Inflammatory macrophage (primary cell): ENCODE results near the gene MAML3.
"Not testable (repeated sequence)": the region's sequence is repeated elsewhere in the genome, so short reads cannot be mapped to it uniquely, and the experiment has no call there.

Experiments
- DNase-seq, 2 donors: peaks; one replicate each; pipeline ENCODE4 v3.0.0-alpha.2; 2020 to 2022

Gene MAML3

DNA sequence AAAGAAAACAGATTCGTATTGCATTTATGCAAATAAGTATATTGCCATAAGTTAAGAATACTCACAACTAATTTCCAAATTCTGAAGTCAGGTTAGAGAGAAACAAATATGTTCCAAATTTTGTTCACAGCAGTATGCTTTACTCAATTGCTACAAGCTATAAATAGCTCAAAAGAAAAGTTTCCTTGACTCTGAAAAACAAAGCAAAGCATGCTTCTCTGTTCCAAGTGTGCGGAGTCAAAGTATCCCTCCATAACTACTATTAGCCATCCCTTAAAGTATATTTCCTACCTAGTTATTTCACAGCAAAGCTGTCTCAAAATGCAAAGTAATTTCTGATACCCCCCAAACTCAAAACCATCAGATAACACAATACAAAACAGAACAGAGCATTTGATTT, 441.1 kb downstream of the MAML3 start:
- DNase-seq: no peak

DNA sequence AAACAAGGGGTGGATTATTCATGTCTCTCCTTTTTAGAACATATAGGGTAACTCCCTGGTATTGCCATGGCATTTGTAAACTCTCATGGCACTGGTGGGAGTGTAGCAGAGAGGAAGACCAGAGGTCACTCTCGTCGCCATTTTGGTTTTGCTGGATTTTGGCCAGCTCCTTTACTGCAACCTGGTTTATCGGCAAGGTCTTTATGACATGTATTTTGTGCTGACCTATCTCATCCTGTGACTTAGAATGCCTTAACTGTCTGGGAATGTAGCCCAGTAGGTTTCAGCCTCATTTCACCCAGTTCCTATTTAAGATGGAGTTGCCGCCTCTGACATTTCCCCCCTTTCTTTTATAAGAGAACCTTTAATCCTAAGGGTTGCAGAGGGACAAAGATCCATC, 442.5 kb downstream of the MAML3 start:
- DNase-seq: no peak

DNA sequence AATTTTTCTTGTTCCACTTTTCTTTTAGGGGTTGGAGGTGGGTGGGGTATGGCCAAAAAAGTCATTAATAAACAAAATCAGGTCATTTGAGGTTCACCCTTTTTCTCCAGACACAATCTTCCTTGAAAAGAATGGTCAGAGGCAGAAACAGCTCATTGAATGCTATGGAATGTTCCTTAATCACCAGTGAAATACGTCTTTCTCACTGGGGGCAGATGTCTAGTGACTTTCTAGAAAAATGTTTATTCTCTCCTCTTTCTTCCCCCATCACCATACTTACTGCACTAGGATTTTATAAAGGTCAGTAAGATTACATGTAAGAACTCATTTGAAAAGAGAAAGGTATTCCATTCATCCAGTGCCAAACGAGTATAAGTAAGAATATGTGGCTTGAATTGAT, 443.9 kb downstream of the MAML3 start:
- DNase-seq: no peak

DNA sequence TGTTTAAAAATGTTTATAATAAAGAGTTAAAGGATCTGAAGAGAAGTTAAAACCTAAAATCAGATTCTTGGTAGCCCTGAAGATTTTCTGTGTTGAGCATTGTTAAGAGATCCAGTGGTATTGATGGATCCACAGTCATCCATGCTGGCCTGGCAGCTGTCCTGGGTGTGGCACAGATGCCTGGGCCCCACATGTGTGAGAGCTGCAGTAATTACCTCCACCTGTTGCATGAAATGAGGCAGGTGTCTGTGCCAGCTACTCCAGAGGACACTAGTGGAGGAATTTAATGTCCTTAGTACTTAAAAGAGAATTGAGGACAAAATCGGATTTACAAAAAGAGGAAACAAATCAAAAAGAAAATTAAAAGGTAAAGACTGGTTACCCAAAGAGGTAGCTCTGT, 444.3 kb downstream of the MAML3 start:
- DNase-seq: no peak

DNA sequence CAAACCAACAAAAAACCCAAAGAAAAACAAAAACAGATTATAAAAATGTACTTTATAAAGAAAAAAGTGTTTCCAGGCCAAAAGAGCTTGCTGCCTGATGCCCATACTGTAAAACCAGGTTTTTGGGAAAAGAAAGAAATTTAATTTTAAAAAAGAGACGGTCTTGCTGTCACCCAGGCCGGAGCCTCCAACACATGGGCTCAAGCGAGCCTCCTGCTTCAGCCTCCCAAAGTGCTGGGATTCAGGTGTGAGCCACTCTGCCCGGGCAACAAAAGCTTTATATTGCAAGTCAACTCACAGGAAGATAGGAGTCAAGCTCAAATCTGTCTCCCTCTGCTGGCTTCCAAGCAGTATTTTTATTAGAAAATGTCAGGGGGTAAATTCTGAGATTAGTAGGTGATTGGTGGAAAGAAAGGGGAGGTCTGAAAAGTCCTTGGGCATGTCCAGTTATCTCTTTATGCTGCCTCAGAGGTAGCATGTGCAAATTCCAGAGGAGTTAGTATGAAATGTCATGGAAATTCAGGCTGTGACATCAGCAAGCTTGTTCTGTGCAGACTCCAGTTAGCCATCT, 449.0 kb downstream of the MAML3 start:
- DNase-seq: peak in 1 of 2 donors; percentile 15

DNA sequence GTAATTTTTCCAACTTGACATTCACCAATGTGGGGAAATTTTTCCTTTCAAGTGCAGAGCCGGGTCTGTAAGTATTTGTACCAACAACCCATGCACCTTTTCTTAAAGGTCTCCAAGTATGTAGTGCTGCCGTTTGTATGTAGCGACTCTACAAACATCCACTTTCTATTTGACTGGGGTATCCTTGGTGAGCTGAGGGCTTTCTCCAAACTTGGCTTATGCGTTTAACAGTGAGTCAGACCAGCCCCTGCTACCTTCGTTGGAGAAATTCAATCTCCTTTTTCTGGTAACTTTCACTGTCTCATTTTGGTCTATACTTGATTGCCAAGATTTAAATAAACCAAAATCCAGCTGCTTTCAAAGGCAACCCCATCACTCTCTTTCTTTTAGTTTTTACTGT, 453.4 kb downstream of the MAML3 start:
- no peak for DNase-seq

DNA sequence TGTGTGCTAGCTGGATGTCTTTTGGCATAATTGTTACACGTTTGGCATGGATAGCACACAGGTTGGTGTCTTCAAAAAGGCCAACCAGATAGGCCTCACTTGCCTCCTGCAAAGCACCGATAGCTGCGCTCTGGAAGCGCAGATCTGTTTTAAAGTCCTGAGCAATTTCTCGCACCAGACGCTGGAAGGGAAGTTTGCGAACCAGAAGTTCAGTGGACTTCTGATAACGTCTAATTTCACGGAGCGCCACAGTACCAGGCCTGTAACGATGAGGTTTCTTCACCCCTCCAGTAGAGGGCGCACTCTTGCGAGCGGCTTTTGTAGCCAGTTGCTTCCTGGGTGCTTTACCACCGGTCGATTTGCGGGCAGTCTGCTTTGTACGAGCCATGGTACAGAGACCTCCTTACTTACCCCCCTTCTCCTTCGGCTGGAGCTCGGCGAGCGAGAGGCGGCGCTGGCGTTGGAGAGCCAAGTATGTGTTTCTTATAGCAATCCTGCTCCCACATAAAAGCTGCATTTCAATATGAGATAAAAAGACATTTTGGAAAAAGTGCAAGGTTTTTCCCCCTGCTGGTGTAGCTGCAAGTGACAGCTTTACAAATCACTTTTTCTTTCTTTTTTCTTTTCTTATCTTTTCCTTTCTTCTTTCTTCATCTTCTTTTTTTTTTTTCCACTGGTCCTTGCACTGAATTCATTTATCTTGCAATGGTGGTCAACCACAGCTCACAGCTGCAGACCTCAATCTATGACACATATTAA, 455.6 kb downstream of the MAML3 start:
- DNase-seq: not testable (repeated sequence)

DNA sequence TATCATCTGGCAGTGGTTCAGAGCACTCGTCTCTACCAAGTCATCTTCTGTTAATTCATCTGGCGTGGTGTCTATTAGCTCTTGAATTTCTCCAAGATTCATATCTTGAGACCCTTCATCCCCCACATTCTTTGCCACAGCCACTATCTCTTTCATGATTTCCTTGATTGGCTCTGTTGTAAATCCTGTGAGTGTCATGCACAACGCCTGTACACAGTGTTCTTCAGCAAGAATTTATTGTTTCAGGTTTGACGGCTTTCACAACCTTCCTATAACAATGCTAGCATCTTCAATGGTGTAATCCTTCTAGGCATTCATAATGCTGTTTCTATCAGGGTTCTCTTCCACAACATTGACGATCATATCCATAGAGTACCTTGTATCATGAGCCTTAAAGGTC, 457.5 kb downstream of the MAML3 start:
- DNase-seq: no peak

DNA sequence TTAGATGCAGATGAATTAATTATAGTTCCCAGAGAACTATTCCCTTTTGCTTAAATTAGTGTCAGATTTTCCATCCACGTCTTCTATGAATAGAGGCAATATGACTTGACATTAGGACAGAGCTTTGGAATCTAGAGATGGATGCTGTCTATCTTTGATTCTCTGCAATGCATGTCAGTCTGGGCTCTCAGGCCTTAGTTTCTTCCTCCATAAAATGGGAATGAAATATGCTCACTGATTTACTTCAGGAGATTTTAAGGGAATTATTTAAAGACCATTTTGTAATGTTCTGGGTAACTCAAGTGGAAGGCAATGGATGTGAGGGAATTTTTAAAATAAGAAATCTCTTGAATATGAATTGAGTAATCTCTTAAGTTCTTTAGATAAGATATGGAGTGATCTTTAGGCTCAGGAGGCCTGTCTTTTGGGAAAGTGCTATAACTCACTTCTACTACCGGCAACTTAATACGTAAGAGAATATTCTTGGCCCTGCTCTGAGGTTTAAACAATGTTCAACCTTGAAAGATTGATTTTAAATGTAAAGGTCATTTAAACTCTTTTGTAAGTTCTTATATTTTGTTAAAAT, 459.4 kb downstream of the MAML3 start:
- no peak for DNase-seq

DNA sequence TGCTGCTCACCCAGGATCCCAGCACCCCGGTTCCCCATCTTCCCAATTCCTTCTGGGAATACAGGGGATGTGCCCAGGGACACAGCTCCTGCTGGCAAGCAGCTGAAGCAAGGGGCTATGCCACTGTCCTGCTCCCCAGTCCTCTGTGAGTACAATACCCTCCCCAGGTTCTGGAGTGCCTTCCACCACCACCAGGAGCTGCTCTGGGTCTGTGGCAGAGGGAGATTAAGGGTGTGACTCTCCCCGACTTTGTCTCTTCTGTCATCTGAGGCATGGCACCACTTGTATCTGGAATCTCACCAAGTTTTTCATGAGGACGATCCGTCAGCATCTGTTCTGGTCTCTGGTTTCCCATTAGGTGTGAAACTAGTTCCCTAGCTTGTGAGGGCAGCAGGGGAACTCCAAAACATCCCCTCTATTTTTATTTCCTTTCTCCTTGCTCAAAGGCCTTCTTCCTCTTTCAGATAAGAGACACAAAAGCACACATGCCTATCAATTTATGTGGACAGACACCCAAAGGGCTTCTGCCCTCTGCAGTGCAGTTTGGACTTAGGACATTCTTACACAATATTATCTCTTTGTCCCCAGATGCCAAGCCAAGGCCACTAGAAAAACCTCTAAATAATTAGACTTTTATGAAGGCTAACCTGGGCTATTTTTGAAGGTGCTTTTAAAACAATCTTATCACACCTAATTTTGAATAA, 461.5 kb downstream of the MAML3 start:
- peak; percentile 48 to 50 for DNase-seq

DNA sequence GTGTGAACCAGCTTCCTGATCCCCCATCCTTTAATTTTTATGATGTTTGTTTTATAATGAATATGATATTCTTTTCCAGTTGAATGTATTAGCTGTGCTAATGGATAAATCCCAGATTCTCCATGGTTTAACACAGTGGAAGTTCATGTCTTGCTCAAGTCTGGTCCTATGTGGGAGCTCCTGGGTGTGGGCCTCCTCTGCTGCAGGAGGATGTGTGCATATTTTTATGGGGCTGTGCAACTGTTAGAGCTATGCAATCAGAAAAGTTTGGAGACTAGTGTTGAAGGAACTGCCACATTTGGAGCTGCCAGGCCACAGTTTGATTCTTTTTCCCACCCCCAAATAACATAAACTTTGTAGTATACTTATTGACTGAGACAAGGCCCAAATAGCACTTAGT, 463.6 kb downstream of the MAML3 start:
- peak; percentile 15 to 29 for DNase-seq

DNA sequence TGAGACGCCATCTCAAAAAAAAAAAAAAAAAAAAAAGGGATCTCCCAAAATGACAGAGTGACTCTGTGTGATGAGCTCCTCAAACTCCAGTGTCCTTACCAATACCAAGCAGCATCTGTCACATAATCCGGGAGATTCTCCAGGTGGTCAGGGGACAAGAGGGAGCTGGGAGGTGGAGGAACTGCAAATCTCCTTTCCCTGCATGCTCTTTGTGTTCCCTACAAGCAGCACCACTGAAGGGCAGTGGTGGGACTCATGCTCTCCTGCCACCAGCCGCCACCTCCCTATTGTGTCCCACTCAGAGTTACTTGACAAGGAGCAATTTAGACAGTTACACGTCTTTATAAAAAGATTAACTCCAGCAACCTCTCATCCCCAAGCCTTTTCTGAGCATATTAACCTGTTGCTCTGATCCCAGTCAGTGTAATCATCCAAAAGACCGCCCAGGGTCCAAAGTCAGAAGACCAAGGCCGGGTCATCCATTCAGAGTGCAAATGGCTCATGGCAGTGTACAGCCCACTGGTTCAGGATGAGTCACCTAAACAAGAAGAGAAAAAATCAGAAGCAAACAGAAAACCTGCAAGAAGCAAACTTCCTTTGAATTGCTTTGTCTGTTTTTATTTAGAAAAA, 464.8 kb downstream of the MAML3 start:
- peak in 1 of 2 donors; percentile 17 for DNase-seq

DNA sequence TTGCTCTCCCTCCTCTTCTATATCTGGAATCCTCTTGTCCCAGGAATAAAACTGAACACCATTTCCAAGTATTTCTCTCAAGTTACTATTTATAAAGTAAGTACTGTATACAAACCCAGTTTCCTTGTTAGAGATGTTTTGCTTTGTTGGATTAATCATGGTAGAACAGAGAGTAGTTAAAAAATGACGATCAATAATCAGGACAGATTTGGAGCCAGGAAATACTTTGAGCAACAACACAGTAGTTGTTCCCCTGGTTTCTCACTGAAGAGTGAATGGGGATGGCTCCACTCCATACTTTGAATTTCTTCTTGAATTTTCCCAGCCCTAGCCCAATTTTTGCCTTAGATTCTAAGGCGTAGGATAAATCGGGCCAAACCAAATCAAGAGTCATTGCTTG, 467.0 kb downstream of the MAML3 start:
- no peak for DNase-seq

DNA sequence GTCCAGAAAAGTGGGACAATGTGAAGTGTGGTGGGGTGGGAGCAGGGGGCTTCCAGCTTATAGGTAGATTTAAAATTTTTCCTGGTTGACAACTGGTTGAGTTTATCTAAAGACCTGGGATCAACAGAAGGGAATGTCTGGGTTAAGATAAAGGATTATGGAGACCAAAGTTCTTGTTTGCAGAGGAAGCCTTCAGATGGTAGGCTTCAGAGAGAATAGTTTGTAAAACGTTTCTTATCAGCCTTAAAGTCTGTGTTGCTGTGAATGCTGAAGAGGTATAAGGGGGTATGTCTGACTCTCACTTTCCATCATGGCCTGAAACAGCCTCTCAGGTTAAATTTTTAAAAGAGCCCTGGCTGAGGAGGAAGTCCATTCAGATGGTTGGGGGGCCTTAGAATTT, 467.9 kb downstream of the MAML3 start:
- DNase-seq: no peak

DNA sequence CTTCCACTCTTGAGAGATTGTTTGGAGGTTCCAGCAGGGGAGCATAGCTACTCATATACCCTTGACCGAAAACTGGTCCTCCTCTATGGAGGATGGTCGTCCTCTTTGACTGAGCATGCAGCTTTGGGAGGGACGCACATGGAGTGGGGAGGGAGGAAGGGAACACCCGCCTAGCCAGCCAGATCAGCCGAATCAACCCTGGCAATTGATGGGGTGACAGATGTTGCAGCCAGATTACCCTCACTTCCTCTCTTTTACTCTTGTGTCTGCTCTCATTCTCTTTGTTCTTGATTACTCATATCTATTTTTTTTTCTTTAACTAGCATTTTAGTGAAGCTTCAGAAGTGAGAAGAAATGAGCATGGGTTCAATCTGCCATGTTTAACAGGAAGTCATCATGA, 468.8 kb downstream of the MAML3 start:
- no peak for DNase-seq

DNA sequence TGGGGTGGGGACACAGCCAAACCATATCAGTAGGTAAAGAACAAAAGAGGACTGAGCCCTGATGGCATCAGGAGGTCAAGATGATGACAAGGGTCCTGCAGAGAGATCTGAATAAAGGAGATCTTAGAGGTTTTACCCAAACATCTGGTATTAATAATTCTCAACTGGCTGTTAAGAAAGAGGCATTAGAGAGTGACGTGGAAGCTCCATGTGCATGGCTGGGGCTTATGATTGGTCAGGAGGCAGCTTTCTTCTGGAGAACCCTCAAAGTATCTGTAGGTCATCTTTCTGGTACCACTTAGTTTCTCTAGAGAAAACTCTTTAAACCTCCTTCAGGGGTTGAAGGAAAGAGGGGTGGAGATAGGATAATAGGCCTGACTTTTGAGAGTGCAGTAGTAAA, 469.6 kb downstream of the MAML3 start:
- no peak for DNase-seq

DNA sequence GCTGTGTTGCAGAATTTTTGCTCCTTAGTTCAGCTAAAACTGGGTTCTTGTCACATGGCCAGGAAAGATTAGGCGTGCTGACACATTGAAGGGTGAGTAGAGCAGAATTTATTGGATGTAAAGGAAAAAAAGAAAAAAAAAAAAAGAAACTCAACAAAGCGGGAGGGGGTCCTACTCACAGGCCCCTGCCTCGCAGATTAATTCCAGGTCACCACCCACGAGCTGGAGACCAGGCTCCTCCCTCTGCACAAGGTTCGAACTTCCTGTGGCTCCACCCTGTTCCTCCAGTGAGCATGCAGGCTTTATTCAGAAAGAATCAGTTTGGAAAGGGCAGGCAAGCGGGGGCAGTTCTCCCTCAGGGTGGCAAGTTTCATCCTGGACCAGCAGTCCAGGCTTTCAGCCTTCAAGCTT, 471.2 kb downstream of the MAML3 start:
- no peak for DNase-seq

DNA sequence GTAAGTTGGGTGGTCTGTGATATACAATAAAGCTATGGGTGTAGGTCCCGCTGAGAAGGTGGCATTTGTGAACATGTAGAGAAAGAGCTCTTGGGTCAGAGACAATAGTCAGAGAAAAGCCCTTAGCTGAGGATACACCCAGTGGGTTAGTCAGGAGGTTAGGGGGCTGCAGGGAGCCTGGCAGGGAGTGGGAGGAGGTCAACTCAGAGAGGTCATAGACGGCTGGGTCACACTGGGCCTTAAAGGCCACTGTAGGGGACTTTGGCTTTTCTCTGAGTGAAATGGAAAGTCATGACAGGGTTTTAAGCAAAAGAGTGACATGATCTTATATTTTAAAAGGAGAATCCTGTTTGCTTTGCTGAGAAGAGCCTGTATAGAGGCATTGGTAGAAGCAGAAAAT, 471.7 kb downstream of the MAML3 start:
- no peak for DNase-seq

DNA sequence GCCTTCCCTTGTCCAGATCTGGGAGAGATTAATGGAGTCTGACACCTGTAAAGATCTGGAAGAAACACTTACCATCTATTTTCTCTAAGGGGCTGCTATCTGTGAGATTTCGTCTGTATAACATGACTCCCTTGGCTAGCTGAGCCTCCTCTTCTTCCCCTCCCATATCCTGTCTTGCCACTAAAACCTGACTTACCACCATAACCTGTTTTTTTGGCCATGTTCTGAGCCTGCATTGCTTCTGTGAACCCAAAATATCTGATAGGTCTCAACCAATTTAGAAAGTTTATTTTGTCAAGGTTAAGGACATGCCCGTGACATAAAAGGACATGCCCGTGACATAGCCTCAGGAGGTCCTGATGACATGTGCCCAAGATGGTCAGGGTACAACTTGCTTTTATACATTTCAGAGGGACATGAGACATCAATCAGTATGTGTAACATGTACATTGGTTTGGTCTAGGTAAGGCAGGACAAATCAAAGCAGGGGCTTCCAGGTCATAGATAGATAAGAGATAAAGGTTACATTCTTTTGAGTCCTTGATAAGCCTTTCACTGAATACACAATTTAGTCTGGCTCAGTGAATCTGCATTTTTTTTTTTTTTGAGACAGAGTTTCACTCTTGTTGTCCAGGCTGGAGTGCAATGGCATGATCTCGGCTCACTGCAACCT, 476.9 kb downstream of the MAML3 start:
- DNase-seq: no peak

DNA sequence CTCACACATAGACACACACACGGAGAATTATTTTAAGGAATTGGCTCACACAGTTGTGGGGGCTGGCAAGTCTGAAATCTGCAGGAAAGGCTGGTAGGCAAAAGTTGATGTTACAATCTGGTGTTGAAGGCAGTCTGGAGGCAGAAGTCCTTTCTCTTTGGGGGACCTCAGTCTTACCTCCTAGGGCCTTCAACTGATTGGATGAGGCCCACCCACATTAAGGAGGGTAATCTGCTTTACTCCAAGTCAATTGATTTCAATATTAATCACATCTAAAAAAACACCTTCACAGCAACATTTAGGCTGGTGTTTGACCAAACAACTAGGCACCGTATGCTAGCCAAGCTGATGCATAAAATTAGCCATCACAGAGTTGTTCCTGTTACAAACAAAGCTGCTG, 477.6 kb downstream of the MAML3 start:
- no peak for DNase-seq

DNA sequence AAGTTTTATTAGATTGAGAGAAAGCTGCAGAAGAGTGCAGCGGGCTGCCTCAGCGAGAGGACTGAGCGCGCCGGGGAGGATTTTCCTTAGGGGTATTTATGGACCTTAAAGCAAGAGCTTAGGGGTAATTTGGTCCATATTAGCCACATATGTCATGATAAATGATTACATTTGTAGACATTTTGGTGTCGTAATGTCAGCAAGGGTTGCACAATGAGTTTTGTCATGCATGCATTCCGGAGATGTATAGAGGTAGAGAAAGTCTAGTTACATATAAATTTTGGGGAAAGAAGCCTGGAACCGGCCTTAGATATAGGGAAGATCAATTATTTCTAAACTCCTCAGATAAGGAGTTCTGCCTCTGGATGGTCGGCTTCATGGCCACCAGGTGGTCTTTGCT, 478.3 kb downstream of the MAML3 start:
- DNase-seq: peak; percentile 48 to 82

DNA sequence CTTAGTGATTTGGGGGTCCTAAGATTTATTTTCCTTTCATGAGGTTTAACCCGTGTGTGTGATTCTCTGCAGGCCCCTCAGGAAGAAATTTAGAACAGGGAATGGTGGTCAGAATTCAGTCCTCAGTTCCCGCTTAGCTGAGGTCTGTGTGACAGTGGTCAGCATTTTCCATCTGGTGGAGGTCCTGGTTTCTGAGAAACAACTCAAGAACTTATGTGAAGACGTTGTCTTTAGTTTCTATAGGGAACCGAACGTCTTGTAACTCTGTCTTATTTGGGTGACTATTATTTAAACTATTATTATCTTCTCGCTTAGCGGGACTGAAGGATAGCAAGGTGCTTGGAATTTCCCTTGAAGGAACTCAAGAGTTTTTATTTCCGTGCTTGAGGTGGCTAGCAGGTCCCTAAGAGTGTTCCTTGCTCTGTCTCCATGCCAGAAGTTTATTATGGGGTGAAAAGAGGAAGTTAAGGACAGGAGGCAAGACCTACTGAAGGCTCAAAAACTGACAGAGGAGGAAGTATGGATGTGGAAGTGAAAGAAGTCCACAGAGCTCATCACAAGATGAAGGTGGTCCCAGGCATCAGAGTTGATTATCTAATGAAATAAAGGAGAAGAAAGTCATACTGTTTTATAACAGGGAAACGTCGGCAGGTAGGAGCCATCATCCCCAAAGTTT, 479.0 kb downstream of the MAML3 start:
- DNase-seq: peak; percentile 78 to 90
